K562 (cell line): ENCODE measurements around the gene AKAP7. TPM values are rescaled to one million over a fixed set of nuclear protein-coding genes. Genes with fewer than 3 reads are reported as not detected.

Experiments
- ATAC-seq: fragments of 200-7000 bp; cut with Tn5 transposase; 3 replicates; pipeline ENCODE4 v1.9.1; 2020; ENCODE audit warnings: moderate library complexity
- BruUV-seq: library from RNA; stranded (reverse); fragments of 400-500 nt; replicated peaks from 2 replicates; lab custom pipeline; 2021; lab: Mats Ljungman, UMichigan
- CTCF ChIA-PET: fragments of 300-600 bp; formaldehyde crosslinking; extraction: SDS; loops from one replicate; lab custom pipeline; 2021; ENCODE audit warnings: low intra/inter-chr PET ratio; lab: Yijun Ruan, JAX
- POLR2A ChIA-PET: fragments of 300-600, 350-650 bp; sonication (Branson Sonifier 250); formaldehyde crosslinking; extraction: SDS; loops from one replicate; lab custom pipeline; 2021; ENCODE audit warnings: antibody characterized with exemption, inconsistent platforms; lab: Yijun Ruan, JAX
- DNase-seq, 4 experiments: peaks; one replicate each; pipeline versions ENCODE4 v3.0.0 to v3.0.0-alpha.2; 2011 to 2018; ENCODE audit warnings: low spot score in 3 of 4, mixed read lengths in 3 of 4; ENCODE audit errors: extremely low read depth in 1 of 4
- FAIRE-seq: peaks from 2 replicates; lab custom pipeline; 2011; peaks lifted over from hg19 to GRCh38; lab: Jason Lieb, UNC
- H2AFZ ChIP-seq: 2 replicates; pipeline ENCODE4 v1.6.0; 2011; ENCODE audit warnings: low read depth, low read length, control low read depth, inconsistent platforms
- H3K27ac ChIP-seq: fragments of 200-600 bp; 3 replicates; pipeline ENCODE4 v1.8.0; 2011; ENCODE audit warnings: low read depth, mild to moderate bottlenecking, control low read depth, inconsistent platforms, low read length, moderate library complexity, mixed read lengths; ENCODE audit errors: extremely low read depth
- H3K27me3 ChIP-seq, 2 experiments: fragments of 300-600 bp in 1 of 2; 2 replicates in 1 of 2; 3 replicates in 1 of 2; pipeline versions ENCODE4 v1.6.0 to v1.8.0; 2011; ENCODE audit warnings: inconsistent platforms in 2 of 2, low read length in 2 of 2, mild to moderate bottlenecking in 1 of 2, mixed read lengths in 1 of 2, moderate library complexity in 1 of 2; ENCODE audit not compliant: control insufficient read depth in 2 of 2, insufficient read depth in 2 of 2
- H3K36me3 ChIP-seq: fragments of 300-600 bp; 3 replicates; pipeline ENCODE4 v1.8.0; 2011; ENCODE audit warnings: mild to moderate bottlenecking, low read length, inconsistent platforms; ENCODE audit not compliant: control insufficient read depth, insufficient read depth
- H3K4me1 ChIP-seq, 2 experiments: fragments of 200-600 bp in 1 of 2; replicated peaks in 1 of 2; 2 replicates in 1 of 2; 3 replicates in 1 of 2; pipeline versions ENCODE4 v1.5.1 to v1.8.0; 2011; ENCODE audit warnings: inconsistent platforms in 2 of 2, low read length in 2 of 2, mild to moderate bottlenecking in 1 of 2, mixed read lengths in 1 of 2, moderate library complexity in 1 of 2; ENCODE audit not compliant: control insufficient read depth in 2 of 2, insufficient read depth in 2 of 2
- H3K4me2 ChIP-seq: 2 replicates; pipeline ENCODE4 v1.6.1; 2011; ENCODE audit warnings: low read length, control low read depth, inconsistent platforms, mixed read lengths; ENCODE audit not compliant: insufficient read depth
- H3K4me3 ChIP-seq: fragments of 200-600 bp; sonication (generic), shearing (Covaris generic); 2 replicates; pipeline ENCODE4 v1.5.1; 2016; ENCODE audit warnings: control low read depth, inconsistent platforms
- H3K79me2 ChIP-seq: fragments of 200-600 bp; 3 replicates; pipeline ENCODE4 v1.8.0; 2011; ENCODE audit warnings: low read length, inconsistent platforms; ENCODE audit not compliant: control insufficient read depth, insufficient read depth
- H3K9ac ChIP-seq, 2 experiments: 2 replicates each; pipeline versions ENCODE4 v1.6.0 to v1.6.1; 2011; ENCODE audit warnings: low read depth in 2 of 2, low read length in 2 of 2, control low read depth in 1 of 2, inconsistent platforms in 1 of 2, mild to moderate bottlenecking in 1 of 2, mixed read lengths in 1 of 2; ENCODE audit not compliant: insufficient read depth in 1 of 2
- H3K9me1 ChIP-seq: one replicate; pipeline ENCODE4 v1.6.0; 2011; ENCODE audit warnings: inconsistent platforms, mild to moderate bottlenecking, low read length, moderate library complexity; ENCODE audit not compliant: control insufficient read depth, insufficient read depth
- H3K9me3 ChIP-seq: replicated peaks from 2 replicates; pipeline ENCODE4 v1.5.1; 2011; ENCODE audit warnings: low read depth, low read length, inconsistent platforms; ENCODE audit not compliant: control insufficient read depth, insufficient read depth
- H4K20me1 ChIP-seq: replicated peaks from 2 replicates; pipeline ENCODE4 v1.6.1; 2011; ENCODE audit warnings: low read length, inconsistent platforms, mixed read lengths; ENCODE audit not compliant: control insufficient read depth, insufficient read depth
- CBX8 ChIP-seq: fragments of 200-600 bp; sonication (generic); IDR thresholded peaks from 2 replicates; pipeline ENCODE4 v1.6.1; 2012; ENCODE audit warnings: borderline replicate concordance, mixed run types, low read depth, mild to moderate bottlenecking, moderate library complexity, mixed read lengths, low read length, control low read depth, inconsistent platforms; ENCODE audit not compliant: poor library complexity, severe bottlenecking; ENCODE audit errors: extremely low read depth
- FUS ChIP-seq: fragments of 200-400 bp; formaldehyde crosslinking; optimal IDR thresholded peaks from 2 replicates; pipeline ENCODE3; 2017; ENCODE audit warnings: low read depth, low read length
- HNRNPLL ChIP-seq: fragments of 200-400 bp; formaldehyde crosslinking; IDR thresholded peaks from 2 replicates; pipeline ENCODE4 v1.6.1; 2017; ENCODE audit warnings: low read length, low read depth, mild to moderate bottlenecking; ENCODE audit not compliant: poor library complexity, severe bottlenecking
- NFE2L1 ChIP-seq: fragments of 450-650 bp; IDR thresholded peaks from 2 replicates; pipeline ENCODE4 v1.6.1; 2016; ENCODE audit warnings: missing genetic modification characterization, low read depth, mild to moderate bottlenecking, missing compliant biosample characterization, moderate library complexity, borderline replicate concordance
- SAP30 ChIP-seq: fragments of 200-600 bp; sonication (generic); IDR thresholded peaks from 2 replicates; pipeline ENCODE4 v1.6.1; 2012; ENCODE audit warnings: borderline replicate concordance, low read depth, mild to moderate bottlenecking, moderate library complexity, low read length, control low read depth, inconsistent platforms; ENCODE audit not compliant: insufficient read depth, poor library complexity, severe bottlenecking
- SIRT6 ChIP-seq: IDR thresholded peaks from one replicate; pipeline ENCODE4 v1.6.1; 2012; ENCODE audit warnings: low read depth, mild to moderate bottlenecking, control low read depth, inconsistent platforms, low read length, moderate library complexity
- SMC3 ChIP-seq: conservative IDR thresholded peaks from 2 replicates; pipeline ENCODE4 v1.6.1; 2011; ENCODE audit warnings: low read depth, low read length, improper control_type of control experiment; ENCODE audit not compliant: insufficient read depth
- ZBTB8A ChIP-seq: fragments of 450-650 bp; IDR thresholded peaks from 2 replicates; pipeline ENCODE4 v1.6.1; 2018; ENCODE audit warnings: mild to moderate bottlenecking, moderate library complexity; ENCODE audit not compliant: partially characterized antibody
- ZNF408 ChIP-seq: fragments of 250-450 bp; sonication (Bioruptor Pico); IDR thresholded peaks from 2 replicates; pipeline ENCODE4 v1.4.0; 2020; ENCODE audit warnings: low read depth, mild to moderate bottlenecking, moderate library complexity
- ZSCAN32 ChIP-seq: fragments of 450-650 bp; formaldehyde crosslinking; IDR thresholded peaks from 2 replicates; pipeline ENCODE4 v1.4.0; 2020; ENCODE audit warnings: mild to moderate bottlenecking, moderate library complexity
- WGBS: fragments of 100-300 bp; shearing (Covaris generic); methylation state at CpG from one replicate; pipeline ENCODE4 v1.1.6; 2016; ENCODE audit warnings: low coverage, mixed read lengths; ENCODE audit not compliant: insufficient coverage; ENCODE audit errors: missing lambda C conversion rate; 5-methylcytosine and 5-hydroxymethylcytosine counted together
- in situ Hi-C: fragments of 300-500 bp; cut with MboI; formaldehyde crosslinking; loops from 4 replicates; pipeline ENCODE4 v1.15.0; 2018; ENCODE audit warnings: inconsistent platforms, mixed read lengths
- intact Hi-C: fragments of 100-400 bp; cut with micrococcal nuclease; formaldehyde crosslinking; loops from 2 replicates; pipeline ENCODE4 v1.14.2; 2022
- polyA plus RNA-seq, 8 experiments: library from polyadenylated mRNA; depleted of rRNA in 4 of 8; stranded (reverse) in 5 of 8; unstranded in 3 of 8; fragments of >200 nt; fragmentation: Nextera tagmentation in 2 of 8; fragmentation: Illumina TruSeq in 1 of 8; extraction: Ambion mirVana in 2 of 8; extraction: Trizol in 1 of 8; gene quantifications; 2 replicates each; pipeline versions ENCODE4 v1.2.1 to v1.2.3, GENCODE V29; 2011 to 2014; ENCODE audit warnings: inconsistent platforms in 1 of 8, missing spikeins in 1 of 8
- total RNA-seq, 7 experiments: library from RNA; depleted of rRNA in 6 of 7; stranded (reverse); fragments of >200 nt in 6 of 7; fragmentation: Illumina TruSeq in 2 of 7; extraction: Trizol in 2 of 7; gene quantifications; 2 replicates each; pipeline versions ENCODE4 v1.2.1 to v1.2.3, GENCODE V29; 2011 to 2021; ENCODE audit warnings: low replicate concordance in 1 of 7

Gene AKAP7
- total and polyA plus RNA-seq, 9 of the 15 experiments (the other 6 are each of a cell fraction or from before 2014, with no cell fraction given), result 0.82 to 2.6 (median 1.6) TPM

- FAIRE-seq, result no peak
- Histone ChIP-seq H3K27ac (no peak overlapping the region), H3K9me3 (no peaks in the 10 kb centered on the region), H3K79me2 (no peaks in the 10 kb centered on the region), H2AFZ (no peak overlapping the region), H3K4me2 (no peak overlapping the region), H3K9ac (no peak overlapping the region), H3K27me3 (no peaks in the 10 kb centered on the region), H4K20me1 (no peaks in the 10 kb centered on the region), H3K4me1 (no peaks in the 10 kb centered on the region), H3K9me1 (no peaks in the 10 kb centered on the region), H3K36me3 (no peaks in the 10 kb centered on the region), H3K4me3 (no peak overlapping the region)
- POLR2A ChIA-PET, result no interaction called here
- CTCF ChIA-PET, result no interaction called here
- DNase-seq, result no peak
- 2% methylated on average over 3 of the region's 3 CpGs for WGBS
- BruUV-seq, result no TSS peak
- no peak for TF ChIP-seq ZSCAN32 (CRISPR knock-in tag)
- no peak for TF ChIP-seq SAP30
- no peak for TF ChIP-seq SMC3
- TF ChIP-seq SIRT6, result no peak
- no peak for TF ChIP-seq NFE2L1 (tag)
- no peak for TF ChIP-seq ZNF408 (CRISPR knock-in tag)
- TF ChIP-seq FUS, result no peak
- no peak for TF ChIP-seq CBX8
- TF ChIP-seq HNRNPLL, result no peak
- TF ChIP-seq ZBTB8A, result no peak
- in situ Hi-C loops (no loop called here), intact Hi-C loops (no loop called here)
- no peak for ATAC-seq
These were observed 38.5 kb upstream of the AKAP7 start for GRCh38 chr6:131096786-131097185.
